H1 (cell line): ENCODE results near the gene STIM1. TPM values are rescaled to one million over a fixed set of nuclear protein-coding genes. Genes with fewer than 3 reads are reported as not detected.

Experiments used
- CTCF ChIA-PET: fragments of 300-600 bp; sonication (Branson Sonifier 250); formaldehyde crosslinking; loops from one replicate; lab custom pipeline; 2021; ENCODE audit not compliant: partially characterized antibody; lab: Charles Lee
- POLR2A ChIA-PET: fragments of 300-600 bp; sonication (Branson Sonifier 250); formaldehyde crosslinking; loops from one replicate; lab custom pipeline; 2021; ENCODE audit warnings: inconsistent platforms; ENCODE audit not compliant: partially characterized antibody; lab: Charles Lee
- DNase-seq, 2 experiments: peaks; one replicate each; pipeline versions ENCODE4 v3.0.0 to v3.0.0-alpha.2; 2010 to 2022; ENCODE audit warnings: low spot score in 2 of 2, low read depth in 1 of 2, mixed read lengths in 1 of 2
- FAIRE-seq: peaks from 2 replicates; lab custom pipeline; 2011; peaks lifted over from hg19 to GRCh38; lab: Jason Lieb, UNC
- H2AFZ ChIP-seq: 2 replicates; pipeline ENCODE4 v1.8.1; 2012; ENCODE audit warnings: low read length, inconsistent platforms
- H2AK5ac ChIP-seq: 2 replicates; pipeline ENCODE4 v1.6.1; 2013; ENCODE audit warnings: low read depth, low read length
- H2BK120ac ChIP-seq: replicated peaks from 2 replicates; pipeline ENCODE3; 2013; ENCODE audit warnings: low read depth, low read length, inconsistent platforms
- H2BK12ac ChIP-seq: 2 replicates; pipeline ENCODE4 v1.6.1; 2013; ENCODE audit warnings: low read depth, low read length
- H2BK15ac ChIP-seq: 2 replicates; pipeline ENCODE4 v1.6.1; 2013; ENCODE audit warnings: low read length
- H2BK20ac ChIP-seq: 2 replicates; pipeline ENCODE4 v1.6.1; 2013; ENCODE audit warnings: low read length
- H2BK5ac ChIP-seq: 2 replicates; pipeline ENCODE4 v1.6.1; 2013; ENCODE audit warnings: low read depth, low read length
- H3K14ac ChIP-seq: 2 replicates; pipeline ENCODE4 v1.6.1; 2013; ENCODE audit warnings: inconsistent platforms; ENCODE audit not compliant: insufficient read length
- H3K18ac ChIP-seq: 2 replicates; pipeline ENCODE4 v1.6.1; 2013; ENCODE audit warnings: low read length; ENCODE audit errors: extremely low read depth
- H3K23ac ChIP-seq: 2 replicates; pipeline ENCODE4 v1.6.1; 2013; ENCODE audit warnings: inconsistent platforms; ENCODE audit not compliant: insufficient read length
- H3K23me2 ChIP-seq: 2 replicates; pipeline ENCODE4 v1.6.1; 2013; ENCODE audit warnings: low read depth, low read length
- H3K27ac ChIP-seq: 2 replicates; pipeline ENCODE4 v1.6.1; 2011; ENCODE audit warnings: low read depth, low read length, inconsistent platforms
- H3K27me3 ChIP-seq, 4 experiments: replicated peaks in 1 of 4; 1 replicate in 1 of 4; 2 replicates in 3 of 4; pipeline versions ENCODE4 v1.6.1 to v1.8.1; 2011 to 2013; ENCODE audit warnings: low read length in 3 of 4, mild to moderate bottlenecking in 3 of 4, inconsistent platforms in 2 of 4, mixed read lengths in 2 of 4, moderate library complexity in 1 of 4; ENCODE audit not compliant: control insufficient read depth in 3 of 4, insufficient read depth in 3 of 4; ENCODE audit errors: extremely low read depth in 1 of 4
- H3K36me3 ChIP-seq, 4 experiments: 2 replicates each; pipeline versions ENCODE4 v1.6.1 to v1.8.1; 2011 to 2013; ENCODE audit warnings: mild to moderate bottlenecking in 4 of 4, low read length in 3 of 4, moderate library complexity in 2 of 4, control low read depth in 1 of 4, inconsistent platforms in 1 of 4; ENCODE audit not compliant: insufficient read depth in 4 of 4, control insufficient read depth in 2 of 4
- H3K4ac ChIP-seq: replicated peaks from 2 replicates; pipeline ENCODE3; 2013; ENCODE audit warnings: low read length, low read depth, mixed read lengths, inconsistent platforms; ENCODE audit not compliant: insufficient read length
- H3K4me1 ChIP-seq, 4 experiments: replicated peaks in 1 of 4; 1 replicate in 1 of 4; 2 replicates in 3 of 4; pipeline versions ENCODE4 v1.6.1 to v1.8.1; 2011 to 2013; ENCODE audit warnings: low read length in 3 of 4, inconsistent platforms in 2 of 4, mixed read lengths in 1 of 4; ENCODE audit not compliant: insufficient read depth in 4 of 4, control insufficient read depth in 3 of 4
- H3K4me2 ChIP-seq, 2 experiments: 2 replicates each; pipeline versions ENCODE4 v1.6.1 to v1.8.1; 2011 to 2013; ENCODE audit warnings: low read depth in 2 of 2, low read length in 2 of 2, control low read depth in 1 of 2, inconsistent platforms in 1 of 2, mild to moderate bottlenecking in 1 of 2; ENCODE audit not compliant: insufficient read depth in 1 of 2
- H3K4me3 ChIP-seq, 4 experiments: fragments of 200-600, 300-600 bp in 1 of 4; sonication (generic), shearing (Covaris generic), sonication (Bioruptor Twin) in 1 of 4; 2 replicates each; pipeline versions ENCODE4 v1.5.1 to v1.8.1; 2011 to 2016; ENCODE audit warnings: low read length in 4 of 4, low read depth in 3 of 4, control low read depth in 2 of 4, inconsistent platforms in 2 of 4, mild to moderate bottlenecking in 2 of 4, mixed read lengths in 1 of 4, moderate library complexity in 1 of 4; ENCODE audit not compliant: insufficient read depth in 2 of 4; ENCODE audit errors: extremely low read depth in 1 of 4
- H3K56ac ChIP-seq: replicated peaks from 2 replicates; pipeline ENCODE3; 2013; ENCODE audit warnings: low read depth, mild to moderate bottlenecking, mixed read lengths, low read length, inconsistent platforms; ENCODE audit not compliant: insufficient read length
- H3K79me1 ChIP-seq: 2 replicates; pipeline ENCODE4 v1.6.1; 2013; ENCODE audit warnings: low read depth, low read length, control low read depth
- H3K79me2 ChIP-seq, 2 experiments: 2 replicates each; pipeline versions ENCODE4 v1.6.1 to v1.8.1; 2012 to 2013; ENCODE audit warnings: low read length in 2 of 2, mild to moderate bottlenecking in 2 of 2, inconsistent platforms in 1 of 2; ENCODE audit not compliant: insufficient read depth in 2 of 2, control insufficient read depth in 1 of 2
- H3K9ac ChIP-seq, 4 experiments: replicated peaks in 1 of 4; 1 replicate in 1 of 4; 2 replicates in 3 of 4; pipeline versions ENCODE4 v1.6.1 to v1.8.1; 2011 to 2013; ENCODE audit warnings: low read depth in 3 of 4, low read length in 3 of 4, control low read depth in 2 of 4, mild to moderate bottlenecking in 2 of 4, moderate library complexity in 2 of 4, inconsistent platforms in 1 of 4; ENCODE audit errors: extremely low read depth in 1 of 4
- H3K9me3 ChIP-seq, 2 experiments: 2 replicates each; pipeline versions ENCODE4 v1.6.1 to v1.8.1; 2012 to 2013; ENCODE audit warnings: mild to moderate bottlenecking in 2 of 2, moderate library complexity in 2 of 2, control low read depth in 1 of 2, inconsistent platforms in 1 of 2, low read depth in 1 of 2, low read length in 1 of 2, mixed read lengths in 1 of 2; ENCODE audit not compliant: insufficient read depth in 2 of 2
- H4K20me1 ChIP-seq, 2 experiments: replicated peaks in 1 of 2; 2 replicates each; pipeline versions ENCODE3 to v1.8.1; 2011 to 2013; ENCODE audit warnings: inconsistent platforms in 2 of 2, low read length in 2 of 2, mild to moderate bottlenecking in 1 of 2; ENCODE audit not compliant: insufficient read depth in 2 of 2, control insufficient read depth in 1 of 2
- H4K5ac ChIP-seq: 2 replicates; pipeline ENCODE4 v1.6.1; 2013; ENCODE audit warnings: low read length, low read depth, mixed read lengths, inconsistent platforms; ENCODE audit not compliant: insufficient read length
- H4K8ac ChIP-seq: 2 replicates; pipeline ENCODE4 v1.8.0; 2013; ENCODE audit warnings: mild to moderate bottlenecking, moderate library complexity, low read length, inconsistent platforms; ENCODE audit not compliant: insufficient read depth; ENCODE audit errors: extremely low read depth
- H4K91ac ChIP-seq: replicated peaks from 2 replicates; pipeline ENCODE3; 2013; ENCODE audit warnings: low read length, mixed read lengths, inconsistent platforms; ENCODE audit not compliant: insufficient read length
- EP300 ChIP-seq, 2 experiments: IDR thresholded peaks; 1 replicate in 1 of 2; 2 replicates in 1 of 2; pipeline ENCODE4 v1.6.1; 2011 to 2012; ENCODE audit warnings: low read depth in 2 of 2, low read length in 2 of 2, mild to moderate bottlenecking in 2 of 2, borderline replicate concordance in 1 of 2, inconsistent platforms in 1 of 2, moderate library complexity in 1 of 2
- GABPA ChIP-seq: IDR thresholded peaks from 2 replicates; pipeline ENCODE4 v1.6.1; 2011; ENCODE audit warnings: mild to moderate bottlenecking, low read length, moderate library complexity, borderline replicate concordance; ENCODE audit not compliant: insufficient read depth
- GTF2F1 ChIP-seq: IDR thresholded peaks from 2 replicates; pipeline ENCODE4 v1.6.1; 2012; ENCODE audit warnings: low read depth, low read length, improper control_type of control experiment, borderline replicate concordance
- JUND ChIP-seq: IDR thresholded peaks from 2 replicates; pipeline ENCODE4 v1.6.1; 2011; ENCODE audit warnings: mild to moderate bottlenecking, improper control_type of control experiment, low read length
- KDM5A ChIP-seq: fragments of 200-600 bp; IDR thresholded peaks from 2 replicates; pipeline ENCODE4 v1.7.1; 2012; ENCODE audit warnings: mild to moderate bottlenecking, low read length, inconsistent platforms, mixed read lengths
- MAFK ChIP-seq: IDR thresholded peaks from 2 replicates; pipeline ENCODE4 v1.6.1; 2012; ENCODE audit warnings: low read depth, mild to moderate bottlenecking, improper control_type of control experiment, low read length
- NANOG ChIP-seq: IDR thresholded peaks from 2 replicates; pipeline ENCODE4 v1.6.1; 2011; ENCODE audit warnings: low read length, low read depth, mild to moderate bottlenecking, inconsistent platforms; ENCODE audit not compliant: insufficient read depth, poor library complexity, severe bottlenecking
- POU5F1 ChIP-seq: IDR thresholded peaks from 2 replicates; pipeline ENCODE4 v1.6.1; 2011; ENCODE audit warnings: low read depth, mild to moderate bottlenecking, low read length, moderate library complexity
- SAP30 ChIP-seq: fragments of 300-600 bp; sonication (generic); IDR thresholded peaks from 2 replicates; pipeline ENCODE4 v1.7.1; 2012; ENCODE audit warnings: low read length, moderate library complexity, mild to moderate bottlenecking, inconsistent platforms; ENCODE audit not compliant: insufficient read depth, insufficient replicate concordance
- TAF1 ChIP-seq: IDR thresholded peaks from 2 replicates; pipeline ENCODE4 v1.6.1; 2011; ENCODE audit warnings: mild to moderate bottlenecking, low read depth, low read length
- TAF7 ChIP-seq: optimal IDR thresholded peaks from 2 replicates; pipeline ENCODE3; 2011; ENCODE audit warnings: low read depth, mild to moderate bottlenecking, inconsistent platforms, low read length, moderate library complexity, borderline replicate concordance
- WGBS, 2 experiments: shearing (Covaris generic) in 1 of 2; methylation state at CpG; one replicate each; pipeline versions ENCODE4 v1.1.6 to v1.1.7; 2013 to 2015; ENCODE audit warnings: low lambda C conversion rate in 2 of 2, mixed read lengths in 2 of 2, inconsistent platforms in 1 of 2, low coverage in 1 of 2, missing lambda C conversion rate in 1 of 2; ENCODE audit not compliant: insufficient replicate concordance in 2 of 2, insufficient coverage in 1 of 2, insufficient read length in 1 of 2; ENCODE audit errors: extremely low coverage in 1 of 2, missing lambda C conversion rate in 1 of 2; 5-methylcytosine and 5-hydroxymethylcytosine counted together
- polyA plus RNA-seq, 7 experiments: library from polyadenylated mRNA; depleted of rRNA in 3 of 7; stranded (reverse) in 5 of 7; unstranded in 2 of 7; fragments of >200 nt in 5 of 7; fragments of 200-250 nt in 2 of 7; gene quantifications; 1 replicate in 5 of 7; 2 replicates in 1 of 7; 4 replicates in 1 of 7; pipeline versions ENCODE4 v1.2.1 to v1.2.3, GENCODE V29; 2011 to 2013; ENCODE audit warnings: missing spikeins in 2 of 7, mixed read lengths in 2 of 7
- total RNA-seq: library from RNA; stranded (reverse); fragmentation: NEBNext Ultra II Directional; extraction: Animal tissue kit (Norgen Biotek cat#: 25700); gene quantifications from 2 replicates; pipeline ENCODE4 v1.2.1, GENCODE V29; 2021
- TF ChIP-seq, protein P1 (sequence below): IDR thresholded peaks from 2 replicates; pipeline ENCODE4 v1.6.1; 2012; ENCODE audit warnings: inconsistent platforms
- TF ChIP-seq, protein P2 (sequence below): IDR thresholded peaks from 2 replicates; pipeline ENCODE4 v1.6.1; 2012; ENCODE audit warnings: inconsistent platforms

STIM1 gene
- total and polyA plus RNA-seq, 2 of the 8 experiments (the other 6 are each of a cell fraction or from before 2014, with no cell fraction given): 11.1 to 12.2 TPM

DNA sequence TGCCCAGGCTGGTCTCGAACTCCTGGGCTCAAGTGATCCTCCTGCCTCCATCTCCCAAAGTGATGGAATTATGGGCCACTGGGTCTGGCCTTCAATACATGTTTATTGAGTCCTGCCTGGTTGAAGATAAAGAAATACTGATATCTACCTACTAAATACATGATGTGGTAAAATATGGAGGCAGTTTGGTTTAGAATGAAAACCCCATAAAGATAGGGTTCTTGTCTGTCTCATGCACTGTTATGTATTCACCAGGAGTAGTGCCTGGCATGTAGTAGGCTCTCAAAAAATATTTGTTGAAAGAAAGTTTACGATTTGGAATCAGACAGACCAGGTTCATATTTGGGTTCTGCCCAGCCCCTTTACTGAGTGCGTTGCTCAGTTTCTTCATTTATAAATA is 21.1 kb downstream of the STIM1 start:
- POLR2A ChIA-PET: no interaction called here
- no peaks in the 10 kb centered on the region for H3K36me3 ChIP-seq
- no peak overlapping the region for H2BK5ac ChIP-seq
- no peak overlapping the region for H2BK12ac ChIP-seq
- no peak overlapping the region for H4K5ac ChIP-seq
- no peak overlapping the region for H2AFZ ChIP-seq
- H3K9me3 ChIP-seq: no peaks in the 10 kb centered on the region
- no peak overlapping the region for H3K23ac ChIP-seq
- 78% methylated on average over 3 of the region's 3 CpGs; no CpG with 5 or more reads in 1 of the 2 experiments for WGBS, 2 experiments
- H3K56ac ChIP-seq: no peak overlapping the region
- H3K4me3 ChIP-seq: no peak overlapping the region
- no peaks in the 10 kb centered on the region for H3K79me2 ChIP-seq
- no peak overlapping the region for H3K27ac ChIP-seq
- no peaks in the 10 kb centered on the region; a peak in 3 of 7 replicates for H3K27me3 ChIP-seq
- H4K91ac ChIP-seq: no peak overlapping the region
- H3K79me1 ChIP-seq: no peaks in the 10 kb centered on the region
- H4K20me1 ChIP-seq: peaks cover 0 to 4% of the 10 kb centered on the region in 2 experiments
- H2BK15ac ChIP-seq: no peak overlapping the region
- no peak overlapping the region for H4K8ac ChIP-seq
- H2AK5ac ChIP-seq: no peak overlapping the region
- H3K4ac ChIP-seq: no peak overlapping the region
- no peak overlapping the region for H3K9ac ChIP-seq
- no peak overlapping the region for H3K18ac ChIP-seq
- CTCF ChIA-PET: interaction anchor here (0.8 to 5.5 kb wide), 3 partner anchors 27 to 197 kb away, joined by 3 to 25 read pairs (median 3); no protein-coding TSS in a partner anchor
- FAIRE-seq (no peak), DNase-seq (no peak)
- no peak overlapping the region for H2BK120ac ChIP-seq
- no peak overlapping the region for H2BK20ac ChIP-seq
- no peak overlapping the region for H3K14ac ChIP-seq
- peaks cover 0 to 4% (median 2%) of the 10 kb centered on the region in 4 experiments; a peak in 3 of 7 replicates for H3K4me1 ChIP-seq
- no peaks in the 10 kb centered on the region for H3K23me2 ChIP-seq
- no peak overlapping the region for H3K4me2 ChIP-seq
- no peak for TF ChIP-seq MAFK
- no peak for TF ChIP-seq EP300 (IDR thresholded peaks at IDR 0.05; ENCODE audit: borderline replicate concordance in 1 of 2, low read depth in 2 of 2, low read length in 2 of 2)
- no peak for TF ChIP-seq JUND
- TF ChIP-seq GABPA: no peak
- TF ChIP-seq, protein P1, sequence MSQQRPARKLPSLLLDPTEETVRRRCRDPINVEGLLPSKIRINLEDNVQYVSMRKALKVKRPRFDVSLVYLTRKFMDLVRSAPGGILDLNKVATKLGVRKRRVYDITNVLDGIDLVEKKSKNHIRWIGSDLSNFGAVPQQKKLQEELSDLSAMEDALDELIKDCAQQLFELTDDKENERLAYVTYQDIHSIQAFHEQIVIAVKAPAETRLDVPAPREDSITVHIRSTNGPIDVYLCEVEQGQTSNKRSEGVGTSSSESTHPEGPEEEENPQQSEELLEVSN: no peak
- TF ChIP-seq SAP30: no peak
- no peak for TF ChIP-seq TAF1
- no peak for TF ChIP-seq NANOG
- no peak for TF ChIP-seq POU5F1
- no peak for TF ChIP-seq KDM5A
- TF ChIP-seq, protein P2, sequence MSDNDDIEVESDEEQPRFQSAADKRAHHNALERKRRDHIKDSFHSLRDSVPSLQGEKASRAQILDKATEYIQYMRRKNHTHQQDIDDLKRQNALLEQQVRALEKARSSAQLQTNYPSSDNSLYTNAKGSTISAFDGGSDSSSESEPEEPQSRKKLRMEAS: no peak
- no peak for TF ChIP-seq TAF7
- TF ChIP-seq GTF2F1: no peak
